Mesenchymal stem cell (in vitro differentiated cells and primary cell): ENCODE data around the gene SMOC2.
A peak's percentile ranks its signal among the peaks of the same experiment; 100 is the strongest.

Experiments used
- DNase-seq: peaks from one replicate; pipeline ENCODE4 v3.0.0-alpha.2; 2013
- H2AFZ ChIP-seq: one replicate; pipeline ENCODE4 v1.6.1; 2013; ENCODE audit warnings: low read depth, mild to moderate bottlenecking, control low read depth, inconsistent platforms, low read length, moderate library complexity
- H2AK5ac ChIP-seq: 2 replicates; pipeline ENCODE4 v1.6.1; 2013; ENCODE audit warnings: low read length, moderate library complexity, mild to moderate bottlenecking, inconsistent platforms; ENCODE audit not compliant: severe bottlenecking
- H2BK120ac ChIP-seq: one replicate; pipeline ENCODE4 v1.6.1; 2013; ENCODE audit warnings: low read depth, mild to moderate bottlenecking, inconsistent platforms, low read length, moderate library complexity
- H2BK12ac ChIP-seq, 2 experiments: one replicate each; pipeline ENCODE4 v1.6.1; 2013; ENCODE audit warnings: inconsistent platforms in 2 of 2, low read length in 2 of 2, mild to moderate bottlenecking in 2 of 2, moderate library complexity in 2 of 2, control low read depth in 1 of 2
- H2BK15ac ChIP-seq: one replicate; pipeline ENCODE4 v1.6.1; 2013; ENCODE audit warnings: mild to moderate bottlenecking, low read depth, inconsistent platforms; ENCODE audit not compliant: poor library complexity, severe bottlenecking
- H2BK5ac ChIP-seq: 2 replicates; pipeline ENCODE4 v1.6.1; 2013; ENCODE audit warnings: low read depth, mild to moderate bottlenecking, low read length, control low read depth, inconsistent platforms; ENCODE audit not compliant: poor library complexity, severe bottlenecking
- H3K14ac ChIP-seq, 2 experiments: one replicate each; pipeline ENCODE4 v1.6.1; 2013; ENCODE audit warnings: inconsistent platforms in 2 of 2, low read length in 2 of 2, control low read depth in 1 of 2, mild to moderate bottlenecking in 1 of 2, moderate library complexity in 1 of 2
- H3K18ac ChIP-seq, 2 experiments: one replicate each; pipeline ENCODE4 v1.6.1; 2013; ENCODE audit warnings: inconsistent platforms in 2 of 2, low read length in 2 of 2, control low read depth in 1 of 2, low read depth in 1 of 2, mild to moderate bottlenecking in 1 of 2
- H3K23ac ChIP-seq, 2 experiments: one replicate each; pipeline ENCODE4 v1.6.1; 2013; ENCODE audit warnings: inconsistent platforms in 2 of 2, low read length in 2 of 2, mild to moderate bottlenecking in 2 of 2, moderate library complexity in 2 of 2, control low read depth in 1 of 2
- H3K27ac ChIP-seq: 2 replicates; pipeline ENCODE4 v1.5.1; 2013; ENCODE audit warnings: mild to moderate bottlenecking, moderate library complexity, low read length, control low read depth, inconsistent platforms; ENCODE audit not compliant: poor library complexity, severe bottlenecking
- H3K27me3 ChIP-seq, 2 experiments: 2 replicates each; pipeline versions ENCODE4 v1.6.1 to v1.7.0; 2013; ENCODE audit warnings: low read length in 2 of 2, mild to moderate bottlenecking in 2 of 2, moderate library complexity in 2 of 2, control low read depth in 1 of 2, inconsistent platforms in 1 of 2; ENCODE audit not compliant: control insufficient read depth in 1 of 2, insufficient read depth in 1 of 2
- H3K36me3 ChIP-seq, 2 experiments: 2 replicates each; pipeline versions ENCODE4 v1.6.1 to v1.7.0; 2013; ENCODE audit warnings: low read length in 2 of 2, control low read depth in 1 of 2, inconsistent platforms in 1 of 2, low read depth in 1 of 2, mild to moderate bottlenecking in 1 of 2; ENCODE audit not compliant: insufficient read depth in 2 of 2, control insufficient read depth in 1 of 2
- H3K4ac ChIP-seq, 2 experiments: one replicate each; pipeline ENCODE4 v1.6.1; 2013; ENCODE audit warnings: inconsistent platforms in 2 of 2, low read length in 2 of 2, mild to moderate bottlenecking in 2 of 2, moderate library complexity in 2 of 2, control low read depth in 1 of 2, low read depth in 1 of 2
- H3K4me1 ChIP-seq: 2 replicates; pipeline ENCODE4 v1.6.1; 2013; ENCODE audit warnings: low read depth, low read length, control low read depth; ENCODE audit not compliant: control insufficient read depth, insufficient read depth
- H3K4me2 ChIP-seq: 2 replicates; pipeline ENCODE4 v1.6.1; 2013; ENCODE audit warnings: low read length, mild to moderate bottlenecking, inconsistent platforms; ENCODE audit not compliant: poor library complexity, severe bottlenecking
- H3K4me3 ChIP-seq, 2 experiments: 2 replicates each; pipeline versions ENCODE4 v1.5.1 to v1.7.0; 2013; ENCODE audit warnings: low read length in 2 of 2, mild to moderate bottlenecking in 2 of 2, control low read depth in 1 of 2, low read depth in 1 of 2; ENCODE audit not compliant: insufficient read depth in 1 of 2
- H3K79me1 ChIP-seq: replicated peaks from 2 replicates; pipeline ENCODE4 v1.6.1; 2013; ENCODE audit warnings: mild to moderate bottlenecking, control low read depth, low read length, inconsistent platforms; ENCODE audit not compliant: poor library complexity, severe bottlenecking
- H3K9ac ChIP-seq: 2 replicates; pipeline ENCODE4 v1.7.0; 2013; ENCODE audit warnings: mild to moderate bottlenecking, low read length, moderate library complexity
- H3K9me3 ChIP-seq: 2 replicates; pipeline ENCODE4 v1.7.0; 2013; ENCODE audit warnings: mild to moderate bottlenecking, low read length; ENCODE audit not compliant: control insufficient read depth
- H4K8ac ChIP-seq: one replicate; pipeline ENCODE4 v1.6.1; 2013; ENCODE audit warnings: inconsistent platforms, mild to moderate bottlenecking, low read length, moderate library complexity
- H4K91ac ChIP-seq: one replicate; pipeline ENCODE4 v1.6.1; 2013; ENCODE audit warnings: mild to moderate bottlenecking, low read length, inconsistent platforms
- WGBS: methylation state at CpG from one replicate; pipeline ENCODE4 v1.1.7; 2013; ENCODE audit warnings: mixed read lengths; 5-methylcytosine and 5-hydroxymethylcytosine counted together

Gene SMOC2

DNA sequence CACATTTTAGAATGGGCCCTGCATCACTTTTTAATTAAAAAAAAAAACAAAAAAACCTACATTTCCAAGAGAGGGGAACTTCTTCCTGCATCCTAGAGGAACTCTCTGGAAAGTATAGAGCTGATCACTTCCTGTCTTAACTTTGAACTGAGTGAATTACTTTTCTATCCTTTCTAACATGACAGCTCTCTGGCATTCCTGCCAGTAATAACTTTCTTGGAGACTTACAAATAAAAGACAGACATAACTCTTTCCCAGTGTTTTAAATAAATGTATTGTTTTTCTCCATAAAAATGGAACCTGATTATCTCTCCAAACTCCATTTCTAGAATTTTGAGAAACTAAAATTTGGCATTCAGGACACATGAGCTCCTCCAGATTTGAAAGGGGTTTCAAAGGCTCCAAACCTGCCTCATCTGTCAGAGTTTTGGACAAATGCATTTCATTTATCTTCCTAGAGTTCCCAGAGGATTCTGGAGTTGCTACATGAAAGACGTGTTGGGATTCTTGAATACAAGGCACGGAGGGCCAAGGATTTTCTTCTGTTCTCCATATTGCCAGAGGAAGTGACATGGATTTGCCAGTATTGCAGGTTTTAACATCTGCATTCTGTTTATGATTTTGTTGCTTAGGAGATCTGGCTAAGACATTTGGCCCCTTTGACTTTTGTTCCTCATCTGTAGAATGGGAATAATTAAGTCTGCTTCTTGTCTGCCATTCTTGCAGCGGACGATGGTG, 2.0 kb upstream of the SMOC2 start:
- DNase-seq, result no peak
- Histone ChIP-seq H2AK5ac (no peak overlapping the region), H3K4ac (no peak overlapping the region), H3K4me3 (no peak overlapping the region), H3K27me3 (peaks cover 66 to 76% of the 10 kb centered on the region in 2 experiments), H2AFZ (no peak overlapping the region), H2BK120ac (no peak overlapping the region), H3K4me2 (no peak overlapping the region), H4K8ac (no peak overlapping the region), H3K36me3 (no peaks in the 10 kb centered on the region), H4K91ac (no peak overlapping the region), H3K79me1 (no peaks in the 10 kb centered on the region), H3K9me3 (no peaks in the 10 kb centered on the region), H3K27ac (no peak overlapping the region), H3K9ac (no peak overlapping the region), H3K4me1 (peaks cover 18% of the 10 kb centered on the region), H3K18ac (no peak overlapping the region), H2BK5ac (no peak overlapping the region), H3K23ac (no peak overlapping the region), H2BK12ac (no peak overlapping the region), H2BK15ac (no peak overlapping the region), H3K14ac (no peak overlapping the region)
- WGBS, result 82% methylated on average over 4 of the region's 4 CpGs

DNA sequence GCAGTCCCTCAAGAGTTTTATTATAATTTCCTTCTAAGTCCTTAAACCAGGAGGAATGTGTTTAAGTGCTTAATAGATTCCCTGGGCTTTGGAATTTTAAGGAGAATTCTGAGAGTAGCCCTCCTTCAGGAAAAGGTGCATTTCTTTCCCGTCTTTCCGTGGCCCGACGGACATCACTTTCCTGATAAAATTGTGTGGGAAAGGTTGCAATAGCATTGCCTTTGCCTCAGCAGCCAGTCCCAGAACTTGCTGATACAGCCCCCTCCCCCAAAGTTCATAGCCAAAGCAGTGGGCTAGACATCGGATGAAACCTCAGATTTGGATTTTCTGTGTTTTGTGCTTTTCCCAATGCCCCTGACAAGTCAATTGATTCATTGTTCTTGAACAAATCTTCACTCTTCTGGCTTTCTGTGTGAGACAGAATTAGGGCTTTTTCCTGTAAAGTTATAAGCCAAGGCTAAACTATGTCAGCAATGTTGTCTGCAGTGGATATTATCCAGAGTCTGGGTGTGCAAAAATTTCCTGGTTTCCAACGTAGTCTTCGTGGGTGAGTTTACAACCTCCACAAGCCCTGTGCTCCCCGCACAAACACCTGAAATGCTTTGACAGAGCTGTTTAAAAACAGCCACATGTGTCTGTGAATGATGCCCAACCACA, 1.1 kb upstream of the SMOC2 start:
- Histone ChIP-seq H3K14ac (no peak overlapping the region), H3K4me1 (peaks cover 18% of the 10 kb centered on the region), H3K4me3 (no peak overlapping the region), H3K9ac (no peak overlapping the region), H3K27me3 (peaks cover 71 to 75% of the 10 kb centered on the region in 2 experiments), H2BK5ac (no peak overlapping the region), H3K23ac (no peak overlapping the region), H2BK120ac (no peak overlapping the region), H3K4me2 (no peak overlapping the region), H4K91ac (no peak overlapping the region), H3K36me3 (no peaks in the 10 kb centered on the region), H2BK15ac (no peak overlapping the region), H3K9me3 (no peaks in the 10 kb centered on the region), H2AK5ac (no peak overlapping the region), H2AFZ (no peak overlapping the region), H3K27ac (no peak overlapping the region), H3K4ac (no peak overlapping the region), H4K8ac (no peak overlapping the region), H3K79me1 (no peaks in the 10 kb centered on the region), H2BK12ac (no peak overlapping the region), H3K18ac (no peak overlapping the region)
- 58% methylated on average over 8 of the region's 8 CpGs for WGBS
- no peak for DNase-seq

DNA sequence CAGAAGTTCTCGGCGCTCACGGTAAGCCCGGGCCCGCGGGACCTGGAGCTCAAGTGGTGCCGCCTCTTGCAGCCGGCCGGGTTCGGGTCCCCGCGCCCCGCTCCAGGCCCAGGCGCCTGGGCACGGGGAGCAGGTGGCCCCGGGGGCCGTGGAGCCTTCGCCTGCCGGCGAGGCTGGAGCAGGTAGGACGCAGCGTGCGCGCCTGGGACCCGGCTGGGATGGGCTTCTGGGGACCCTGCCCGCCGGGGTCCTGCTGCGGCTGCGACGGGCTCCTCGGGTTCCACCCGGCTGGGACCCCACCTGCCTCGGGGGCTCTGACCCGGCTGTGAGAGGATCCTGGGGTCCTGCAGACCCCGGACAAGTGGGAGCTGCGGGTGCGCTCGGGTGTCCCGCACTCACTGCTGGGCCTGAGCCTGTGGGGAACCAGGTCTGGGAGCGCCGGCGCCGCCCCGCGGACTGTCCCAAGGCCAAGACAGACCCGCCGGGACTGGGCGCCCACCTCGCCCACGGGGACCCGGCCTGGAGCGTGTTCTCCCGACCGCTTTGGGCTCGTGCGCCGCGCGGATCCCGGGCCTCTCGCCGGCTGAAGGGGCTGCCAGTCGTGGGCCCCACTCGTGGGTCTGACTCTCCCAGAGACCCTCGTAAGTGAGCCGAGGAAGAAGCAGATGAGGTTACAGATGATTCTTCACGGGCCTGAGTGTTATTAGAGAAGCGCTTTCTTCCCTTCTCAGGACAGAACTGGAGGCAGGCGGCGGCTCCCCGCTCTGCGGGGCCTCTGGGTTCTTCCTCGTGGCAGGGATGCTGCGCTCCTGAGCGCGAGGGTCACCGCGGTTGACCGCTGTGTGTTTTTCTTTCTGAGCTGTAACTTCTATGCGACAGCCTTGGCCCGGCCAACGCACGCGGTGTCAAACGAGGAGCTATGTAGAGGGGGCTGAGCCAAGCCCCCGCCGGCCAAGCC, 729 bp downstream of the SMOC2 start:
- Histone ChIP-seq H3K9ac (no peak overlapping the region), H3K36me3 (no peaks in the 10 kb centered on the region), H3K27me3 (peaks cover 72 to 73% of the 10 kb centered on the region in 2 experiments), H2BK15ac (no peak overlapping the region), H3K4me2 (peak overlapping the region; percentile 79), H3K27ac (no peak overlapping the region), H3K4me1 (peaks cover 18% of the 10 kb centered on the region), H3K79me1 (no peaks in the 10 kb centered on the region), H2AK5ac (no peak overlapping the region), H2AFZ (no peak overlapping the region), H4K91ac (no peak overlapping the region), H2BK12ac (no peak overlapping the region), H2BK5ac (no peak overlapping the region), H2BK120ac (no peak overlapping the region), H4K8ac (no peak overlapping the region), H3K18ac (no peak overlapping the region), H3K14ac (no peak overlapping the region), H3K4ac (no peak overlapping the region), H3K9me3 (no peaks in the 10 kb centered on the region), H3K4me3 (peak overlapping the region; percentile 35 to 69), H3K23ac (no peak overlapping the region)
- no peak for DNase-seq
- 4% methylated on average over 72 of the region's 87 CpGs for WGBS

DNA sequence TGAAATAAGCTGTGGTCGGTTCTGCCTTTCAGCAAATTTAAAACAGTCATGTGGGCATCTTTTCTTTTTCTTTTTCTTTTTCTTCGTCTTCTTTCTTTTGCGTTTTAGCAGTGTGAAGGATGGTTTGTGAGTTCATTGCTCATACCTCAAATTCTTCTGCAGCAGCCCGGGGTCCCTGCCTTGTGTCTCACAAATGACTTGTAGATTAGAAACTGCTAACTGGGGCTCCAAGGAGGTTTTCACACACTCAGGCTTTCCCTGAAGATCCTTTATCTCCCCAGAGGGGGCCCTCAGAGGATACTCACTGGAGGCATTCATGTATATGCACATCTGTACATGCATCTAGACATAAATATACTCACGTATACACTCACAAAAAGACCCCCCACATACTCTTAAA, 1.7 kb downstream of the SMOC2 start:
- no peak overlapping the region for H3K4me2 ChIP-seq
- no peak overlapping the region for H2BK5ac ChIP-seq
- no peak overlapping the region for H4K91ac ChIP-seq
- H3K9ac ChIP-seq, result no peak overlapping the region
- no peaks in the 10 kb centered on the region for H3K36me3 ChIP-seq
- no peak overlapping the region for H2AFZ ChIP-seq
- no peaks in the 10 kb centered on the region for H3K79me1 ChIP-seq
- no peak overlapping the region for H3K27ac ChIP-seq
- no peak overlapping the region for H2BK15ac ChIP-seq
- no peak overlapping the region for H3K14ac ChIP-seq
- no peak for DNase-seq
- H3K4me1 ChIP-seq, result peaks cover 18% of the 10 kb centered on the region
- no peak overlapping the region for H3K18ac ChIP-seq
- H3K27me3 ChIP-seq, result peaks cover 72 to 75% of the 10 kb centered on the region in 2 experiments
- H2BK12ac ChIP-seq, result no peak overlapping the region
- no peak overlapping the region for H2AK5ac ChIP-seq
- no peak overlapping the region for H2BK120ac ChIP-seq
- no peak overlapping the region for H3K4me3 ChIP-seq
- H3K23ac ChIP-seq, result no peak overlapping the region
- no peak overlapping the region for H3K4ac ChIP-seq
- H3K9me3 ChIP-seq, result no peaks in the 10 kb centered on the region
- no peak overlapping the region for H4K8ac ChIP-seq
- 46% methylated on average over 3 of the region's 5 CpGs for WGBS
